DMS 273 (cell line): ENCODE measurements around the gene C4orf51.
A peak's percentile ranks its signal among the peaks of the same experiment; 100 is the strongest.

Source experiments
- DNase-seq: peaks from one replicate; lab custom pipeline; 2025; ENCODE audit not compliant: unreplicated experiment; lab: John Stamatoyannopoulos, UW

The C4orf51 gene

GRCh38 chr4:145709336-145709735 lies 29.4 kb downstream of the C4orf51 start:
- DNase-seq = no peak

GRCh38 chr4:145709843-145710242 lies 29.9 kb downstream of the C4orf51 start:
- DNase-seq = no peak

DNA sequence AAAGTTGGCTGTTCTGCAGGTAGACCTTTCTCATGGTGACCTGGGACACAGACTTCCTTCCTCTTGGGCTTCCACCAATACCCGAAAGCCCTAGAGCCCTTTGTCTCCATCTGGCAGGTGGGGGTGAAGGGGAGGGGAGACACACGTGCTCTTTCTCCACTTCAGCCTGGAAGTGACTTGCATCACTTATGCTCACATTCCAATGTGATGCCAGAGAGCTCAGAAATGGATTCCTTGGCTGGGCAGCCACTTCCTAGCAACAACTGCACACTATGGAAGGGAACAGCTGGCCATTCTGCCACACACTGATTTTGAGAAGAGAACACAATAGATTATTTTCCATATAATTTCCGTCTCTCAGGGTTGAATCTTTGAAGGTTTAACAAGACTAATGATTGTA lies 36.3 kb downstream of the C4orf51 start:
- DNase-seq = peak; percentile 78

GRCh38 chr4:145716661-145717200 lies 36.8 kb downstream of the C4orf51 start:
- no peak for DNase-seq

GRCh38 chr4:145719752-145720624 lies 40.0 kb downstream of the C4orf51 start:
- DNase-seq = no peak

- DNase-seq = no peak
Observed at GRCh38 chr4:145720656-145721055, 40.7 kb downstream of the C4orf51 start.

DNA sequence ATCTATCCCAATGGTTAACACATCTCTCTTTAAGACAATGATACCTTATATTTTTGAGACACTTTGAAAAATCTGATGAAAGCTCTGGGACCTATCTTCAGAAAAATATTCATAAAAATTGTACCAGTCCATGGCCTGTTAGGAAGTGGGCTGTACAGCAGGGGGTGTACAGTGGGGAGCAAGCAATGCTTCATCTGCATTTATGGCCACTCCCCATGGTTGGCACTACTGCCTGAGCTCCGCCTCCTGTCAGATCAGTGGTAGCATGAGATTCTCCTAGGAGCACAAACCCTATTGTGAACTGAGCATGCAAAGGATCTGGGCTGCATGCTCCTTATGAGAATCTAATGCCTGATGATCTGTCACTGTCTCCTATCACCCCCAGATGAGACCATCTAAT lies 42.6 kb downstream of the C4orf51 start:
- DNase-seq = peak; percentile 25

- no peak for DNase-seq
Observed at GRCh38 chr4:145723336-145723735, 43.4 kb downstream of the C4orf51 start.

DNA sequence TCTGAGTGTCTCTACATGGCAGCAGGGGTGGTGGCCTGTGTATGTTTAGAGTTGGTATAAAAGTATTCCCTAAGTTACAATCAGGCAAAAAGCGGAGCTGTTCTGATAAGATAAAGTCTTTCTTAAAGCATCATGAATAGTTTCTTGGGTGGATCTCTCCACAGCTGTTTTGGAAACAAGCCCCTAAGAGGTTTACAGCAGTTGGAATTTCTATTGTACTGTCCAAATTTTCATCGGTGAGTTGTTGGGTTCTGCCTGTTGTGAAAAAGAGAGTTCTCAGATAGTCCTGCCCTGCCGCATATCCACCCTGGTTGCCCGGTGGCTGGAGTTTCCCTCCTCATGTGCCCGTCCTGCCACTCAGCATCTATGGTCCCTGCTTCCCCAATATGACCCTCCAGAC lies 50.1 kb downstream of the C4orf51 start:
- DNase-seq = no peak

GRCh38 chr4:145731028-145731427 lies 51.1 kb downstream of the C4orf51 start:
- peak; percentile 72 for DNase-seq

GRCh38 chr4:145732001-145732815 lies 52.3 kb downstream of the C4orf51 start:
- DNase-seq = no peak

- DNase-seq = peak; percentile 95
Observed at GRCh38 chr4:145732895-145733880, 53.2 kb downstream of the C4orf51 start.

DNA sequence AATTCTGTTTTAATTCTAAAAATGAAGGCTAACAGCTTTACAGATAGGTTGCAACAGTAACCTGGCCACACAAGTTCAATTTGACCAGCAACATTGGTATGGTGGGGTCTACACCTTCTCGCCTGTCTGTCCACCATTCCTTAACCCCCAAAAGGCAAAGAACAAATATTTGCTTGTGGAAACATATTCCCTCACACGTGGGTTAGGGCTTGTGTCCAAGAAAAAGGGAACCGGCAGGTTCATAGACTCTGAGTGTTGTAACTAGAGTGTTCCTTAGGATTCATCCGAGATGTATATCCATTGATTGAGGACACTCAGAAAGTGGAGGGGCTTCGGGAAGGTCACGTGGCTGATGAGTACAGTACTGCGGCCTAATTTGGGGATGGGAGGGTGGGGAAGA lies 54.1 kb downstream of the C4orf51 start:
- no peak for DNase-seq

DNA sequence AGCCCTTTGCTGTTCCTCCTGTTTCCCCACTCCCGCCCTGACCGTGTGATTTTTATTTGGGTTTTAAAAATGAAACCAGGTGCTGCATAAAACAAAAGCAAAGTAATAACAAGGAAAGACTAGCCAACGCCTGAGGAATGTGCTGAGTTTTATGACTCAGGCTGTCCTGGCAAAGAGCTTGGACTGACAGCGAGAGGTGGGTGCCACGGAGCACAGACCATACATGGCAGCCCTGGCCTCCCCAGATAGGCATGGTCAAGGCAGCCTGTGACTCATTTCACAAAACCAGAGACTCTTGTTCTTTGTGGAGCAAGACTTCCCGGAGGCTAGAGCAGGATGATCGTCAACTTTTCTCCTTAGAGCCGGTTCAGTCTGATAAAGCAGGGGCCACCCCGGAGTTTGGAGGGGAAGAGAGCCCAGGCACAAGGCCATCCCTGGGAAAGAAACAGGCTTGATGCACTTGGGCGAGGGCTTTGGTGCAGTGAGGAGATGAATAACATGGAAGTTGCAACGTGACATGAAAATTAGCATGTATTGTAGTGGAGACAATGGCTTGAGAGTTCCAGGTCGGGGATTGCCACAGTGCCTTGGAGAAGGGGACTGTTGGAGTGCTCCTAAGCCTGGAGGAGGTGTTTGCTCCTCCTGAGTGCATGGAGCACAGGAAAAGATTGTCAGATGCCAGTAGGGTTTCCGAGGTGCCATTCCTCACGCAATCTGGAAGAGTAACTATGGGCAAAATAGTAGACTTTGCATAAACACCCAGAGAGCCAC lies 54.8 kb downstream of the C4orf51 start:
- no peak for DNase-seq

- DNase-seq = peak; percentile 4
Observed at GRCh38 chr4:145735347-145735675, 55.4 kb downstream of the C4orf51 start.

DNA sequence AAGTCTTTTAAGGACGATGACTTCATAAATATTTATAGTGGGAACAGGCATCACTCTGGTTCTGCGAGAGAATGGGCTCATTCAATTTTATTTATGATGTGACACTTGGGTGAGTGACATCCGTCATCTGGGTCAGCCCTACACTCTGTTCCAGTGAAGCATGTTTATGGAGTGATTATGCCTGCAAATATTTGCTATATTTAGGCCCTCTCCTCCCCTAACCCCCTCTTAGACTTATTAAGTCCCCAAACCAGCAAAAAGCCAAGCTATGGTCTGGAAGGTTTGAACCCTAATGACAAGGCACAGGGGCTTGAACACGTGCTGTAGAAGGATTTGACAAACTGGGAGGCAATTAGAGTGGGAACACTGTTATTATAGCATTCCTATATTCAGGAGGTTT lies 55.9 kb downstream of the C4orf51 start:
- DNase-seq = no peak

DNA sequence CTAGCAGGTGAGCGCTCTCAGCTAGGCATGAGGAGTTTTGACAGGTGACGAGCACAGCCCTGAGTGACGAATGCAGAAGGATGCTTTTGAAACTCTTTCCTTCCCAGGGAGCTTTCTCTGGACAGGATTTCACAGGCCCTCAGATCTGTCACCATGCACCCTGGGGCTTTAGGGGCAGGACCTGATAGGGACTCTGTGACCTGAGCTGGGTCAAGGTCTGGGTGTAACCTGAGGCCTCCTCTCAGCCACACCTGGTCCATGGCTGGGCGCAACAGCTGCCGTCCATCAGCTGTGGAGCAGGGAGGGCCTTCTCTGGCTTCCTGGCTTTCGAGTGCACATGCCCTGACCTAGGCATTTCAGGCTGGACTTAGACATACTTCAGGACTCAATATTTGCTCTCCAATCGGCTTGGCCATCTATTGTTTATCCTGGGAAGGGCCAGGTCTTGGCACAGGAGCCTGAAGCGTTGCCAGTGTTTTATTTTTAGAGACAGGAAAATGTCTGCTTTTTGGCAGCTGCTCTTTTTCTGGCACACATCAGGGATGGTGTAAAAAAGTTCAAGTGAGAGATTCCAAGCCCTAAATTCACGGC lies 56.4 kb downstream of the C4orf51 start:
- peak; percentile 8 for DNase-seq

- DNase-seq = peak; percentile 4
Observed at GRCh38 chr4:145739845-145740244, 59.9 kb downstream of the C4orf51 start.

- DNase-seq = no peak
Observed at GRCh38 chr4:145740806-145741205, 60.9 kb downstream of the C4orf51 start.

- DNase-seq = no peak
Observed at GRCh38 chr4:145743641-145744040, 63.7 kb downstream of the C4orf51 start.
